Natural killer cell (primary cell): Measurements from ENCODE around the gene CD163L1. TPM values are rescaled to one million over a fixed set of nuclear protein-coding genes. Genes with fewer than 3 reads are reported as not detected.

Source experiments
- ATAC-seq, 3 donors: fragments of 150-1000 bp in 2 of 3; fragments of 200-7000 bp in 1 of 3; cut with Tn5 transposase; 1 replicate in 1 of 3; 2 replicates in 2 of 3; pipeline ENCODE4 v1.10.0; 2021; ENCODE audit warnings: mild to moderate bottlenecking in 2 of 3, moderate library complexity in 2 of 3
- DNase-seq, 2 donors: peaks; one replicate each; pipeline versions ENCODE4 v3.0.0 to v3.0.0-alpha.2; 2013 to 2021; ENCODE audit warnings: mixed read lengths in 1 of 2
- H3K27ac ChIP-seq: one replicate; pipeline ENCODE4 v1.5.1; 2013; ENCODE audit warnings: mild to moderate bottlenecking, low read length
- H3K27me3 ChIP-seq: one replicate; pipeline ENCODE4 v1.6.1; 2013; ENCODE audit warnings: low read length; ENCODE audit not compliant: control insufficient read depth, insufficient read depth
- H3K36me3 ChIP-seq: one replicate; pipeline ENCODE4 v1.6.1; 2013; ENCODE audit warnings: low read length; ENCODE audit not compliant: control insufficient read depth, insufficient read depth
- H3K4me1 ChIP-seq: one replicate; pipeline ENCODE4 v1.6.1; 2013; ENCODE audit warnings: low read length; ENCODE audit not compliant: control insufficient read depth, insufficient read depth
- H3K4me3 ChIP-seq: one replicate; pipeline ENCODE4 v1.5.1; 2013; ENCODE audit warnings: low read length
- H3K9me3 ChIP-seq: one replicate; pipeline ENCODE4 v1.6.1; 2013; ENCODE audit warnings: low read length; ENCODE audit not compliant: control insufficient read depth, insufficient read depth
- H3K27ac Mint-ChIP-seq, 2 donors: one replicate each; pipeline ENCODE4 v1.8.0; 2022; ENCODE audit warnings: mild to moderate bottlenecking in 2 of 2, mixed read lengths in 2 of 2, moderate library complexity in 1 of 2
- H3K27me3 Mint-ChIP-seq, 2 donors: one replicate each; pipeline ENCODE4 v1.8.0; 2022; ENCODE audit warnings: low read depth in 2 of 2, mixed read lengths in 2 of 2
- H3K36me3 Mint-ChIP-seq: one replicate; pipeline ENCODE4 v1.8.0; 2022; ENCODE audit warnings: mixed read lengths
- H3K4me1 Mint-ChIP-seq, 2 donors: one replicate each; pipeline ENCODE4 v1.8.0; 2022; ENCODE audit warnings: mixed read lengths in 2 of 2
- H3K4me3 Mint-ChIP-seq: one replicate; pipeline ENCODE4 v1.8.0; 2022; ENCODE audit warnings: mild to moderate bottlenecking, moderate library complexity, mixed read lengths
- H3K9me3 Mint-ChIP-seq, 2 donors: one replicate each; pipeline ENCODE4 v1.8.0; 2022; ENCODE audit warnings: mixed read lengths in 2 of 2
- WGBS: methylation state at CpG from one replicate; pipeline ENCODE4 v1.1.7; 2013; ENCODE audit warnings: missing lambda C conversion rate; ENCODE audit not compliant: insufficient coverage; 5-methylcytosine and 5-hydroxymethylcytosine counted together
- intact Hi-C: fragments of 100-400 bp; cut with micrococcal nuclease; formaldehyde crosslinking; loops from one replicate; pipeline ENCODE4 v1.14.2; 2022
- total RNA-seq, 4 donors: library from RNA; stranded (reverse); fragments of 120-200 nt in 1 of 4; gene quantifications; one replicate each; pipeline versions ENCODE4 v1.2.3 to v1.2.4, GENCODE V29; 2013 to 2022
- TF ChIP-seq, protein P1 (sequence below): fragments of 200-600 bp; IDR thresholded peaks from one replicate; pipeline ENCODE4 v1.8.0; 2022; ENCODE audit warnings: antibody characterized with exemption

Gene CD163L1
- total RNA-seq, 3 donors from 2014 or later (not counting 1 experiment from before 2014, with no cell fraction given): 0.34 TPM; not detected in 2

DNA sequence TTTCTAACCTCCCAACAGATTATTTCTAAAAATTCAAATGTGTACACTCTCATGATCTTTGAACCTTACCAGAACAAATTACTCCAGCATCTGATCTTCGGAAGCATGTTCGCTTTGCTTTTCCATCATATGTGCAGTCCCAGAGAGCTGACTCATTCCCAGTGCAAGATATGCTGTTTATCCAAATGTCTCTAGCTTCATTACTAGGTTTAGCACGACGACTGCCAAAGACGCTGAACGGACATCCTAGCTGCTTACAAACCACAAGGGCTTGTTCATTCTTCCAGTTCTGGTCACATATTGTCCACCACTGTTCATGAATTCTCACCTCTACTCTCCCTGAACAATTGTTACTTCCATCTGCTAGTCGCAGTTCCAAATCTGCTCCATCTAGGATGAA lies 40.5 kb downstream of the CD163L1 start:
- 91% methylated on average over 7 of the region's 7 CpGs for WGBS
- Histone ChIP-seq H3K4me1 (no peaks in the 10 kb centered on the region), H3K9me3 (no peaks in the 10 kb centered on the region), H3K27me3 (peaks cover 2% of the 10 kb centered on the region), H3K36me3 (no peaks in the 10 kb centered on the region), H3K4me3 (no peak overlapping the region), H3K27ac (no peak overlapping the region)
- Mint-ChIP-seq H3K36me3 (no peaks in the 10 kb centered on the region), H3K9me3 (no peaks in the 10 kb centered on the region), H3K4me3 (no peak overlapping the region), H3K4me1 (no peaks in the 10 kb centered on the region), H3K27ac (no peak overlapping the region), H3K27me3 (peaks cover 4 to 25% of the 10 kb centered on the region in 2 donors)
- intact Hi-C loops: no loop called here
- ATAC-seq (no peak), DNase-seq (no peak)
- TF ChIP-seq, protein P1, sequence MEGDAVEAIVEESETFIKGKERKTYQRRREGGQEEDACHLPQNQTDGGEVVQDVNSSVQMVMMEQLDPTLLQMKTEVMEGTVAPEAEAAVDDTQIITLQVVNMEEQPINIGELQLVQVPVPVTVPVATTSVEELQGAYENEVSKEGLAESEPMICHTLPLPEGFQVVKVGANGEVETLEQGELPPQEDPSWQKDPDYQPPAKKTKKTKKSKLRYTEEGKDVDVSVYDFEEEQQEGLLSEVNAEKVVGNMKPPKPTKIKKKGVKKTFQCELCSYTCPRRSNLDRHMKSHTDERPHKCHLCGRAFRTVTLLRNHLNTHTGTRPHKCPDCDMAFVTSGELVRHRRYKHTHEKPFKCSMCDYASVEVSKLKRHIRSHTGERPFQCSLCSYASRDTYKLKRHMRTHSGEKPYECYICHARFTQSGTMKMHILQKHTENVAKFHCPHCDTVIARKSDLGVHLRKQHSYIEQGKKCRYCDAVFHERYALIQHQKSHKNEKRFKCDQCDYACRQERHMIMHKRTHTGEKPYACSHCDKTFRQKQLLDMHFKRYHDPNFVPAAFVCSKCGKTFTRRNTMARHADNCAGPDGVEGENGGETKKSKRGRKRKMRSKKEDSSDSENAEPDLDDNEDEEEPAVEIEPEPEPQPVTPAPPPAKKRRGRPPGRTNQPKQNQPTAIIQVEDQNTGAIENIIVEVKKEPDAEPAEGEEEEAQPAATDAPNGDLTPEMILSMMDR: no peak

GRCh38 chr12:7399089-7399488 lies 44.9 kb downstream of the CD163L1 start:
- H3K27me3 Mint-ChIP-seq: peaks cover 5 to 9% of the 10 kb centered on the region in 2 donors
- intact Hi-C loops: no loop called here
- WGBS: 96% methylated on average over 1 of the region's 1 CpG
- Histone ChIP-seq H3K27me3 (peaks cover 2% of the 10 kb centered on the region), H3K9me3 (no peaks in the 10 kb centered on the region), H3K4me3 (no peak overlapping the region), H3K36me3 (no peaks in the 10 kb centered on the region), H3K4me1 (no peaks in the 10 kb centered on the region), H3K27ac (no peak overlapping the region)
- no peak overlapping the region for H3K27ac Mint-ChIP-seq
- TF ChIP-seq, protein P1: peak; percentile 11
- H3K4me3 Mint-ChIP-seq: no peak overlapping the region
- DNase-seq: no peak
- ATAC-seq: no peak
- H3K4me1 Mint-ChIP-seq: no peaks in the 10 kb centered on the region
- no peaks in the 10 kb centered on the region for H3K36me3 Mint-ChIP-seq
- no peaks in the 10 kb centered on the region for H3K9me3 Mint-ChIP-seq

- Mint-ChIP-seq H3K4me1 (no peaks in the 10 kb centered on the region), H3K4me3 (no peak overlapping the region), H3K36me3 (no peaks in the 10 kb centered on the region), H3K27me3 (peaks cover 13 to 22% of the 10 kb centered on the region in 2 donors), H3K9me3 (no peaks in the 10 kb centered on the region), H3K27ac (no peak overlapping the region)
- Histone ChIP-seq H3K27ac (no peak overlapping the region), H3K4me1 (no peaks in the 10 kb centered on the region), H3K4me3 (no peak overlapping the region), H3K36me3 (no peaks in the 10 kb centered on the region), H3K9me3 (no peaks in the 10 kb centered on the region), H3K27me3 (peaks cover 2% of the 10 kb centered on the region)
- intact Hi-C loops: no loop called here
- no peak for DNase-seq
- 88% methylated on average over 2 of the region's 3 CpGs for WGBS
- TF ChIP-seq, protein P1: no peak
- no peak for ATAC-seq
Observed at GRCh38 chr12:7396418-7396817, 47.5 kb downstream of the CD163L1 start.

GRCh38 chr12:7395950-7396349 lies 48.0 kb downstream of the CD163L1 start:
- no peak overlapping the region for H3K27ac ChIP-seq
- intact Hi-C loops: no loop called here
- H3K4me1 ChIP-seq: no peaks in the 10 kb centered on the region
- Mint-ChIP-seq H3K27ac (no peak overlapping the region), H3K27me3 (peaks cover 13 to 25% of the 10 kb centered on the region in 2 donors), H3K4me3 (no peak overlapping the region), H3K4me1 (no peaks in the 10 kb centered on the region), H3K36me3 (no peaks in the 10 kb centered on the region), H3K9me3 (no peaks in the 10 kb centered on the region)
- ATAC-seq (no peak), DNase-seq (no peak)
- H3K36me3 ChIP-seq: no peaks in the 10 kb centered on the region
- H3K27me3 ChIP-seq: peaks cover 2% of the 10 kb centered on the region
- H3K4me3 ChIP-seq: no peak overlapping the region
- WGBS: 83% methylated on average over 5 of the region's 5 CpGs
- no peaks in the 10 kb centered on the region for H3K9me3 ChIP-seq
- TF ChIP-seq, protein P1: no peak
